ENCODE results near the gene GAL3ST1.

The GAL3ST1 gene

DNA sequence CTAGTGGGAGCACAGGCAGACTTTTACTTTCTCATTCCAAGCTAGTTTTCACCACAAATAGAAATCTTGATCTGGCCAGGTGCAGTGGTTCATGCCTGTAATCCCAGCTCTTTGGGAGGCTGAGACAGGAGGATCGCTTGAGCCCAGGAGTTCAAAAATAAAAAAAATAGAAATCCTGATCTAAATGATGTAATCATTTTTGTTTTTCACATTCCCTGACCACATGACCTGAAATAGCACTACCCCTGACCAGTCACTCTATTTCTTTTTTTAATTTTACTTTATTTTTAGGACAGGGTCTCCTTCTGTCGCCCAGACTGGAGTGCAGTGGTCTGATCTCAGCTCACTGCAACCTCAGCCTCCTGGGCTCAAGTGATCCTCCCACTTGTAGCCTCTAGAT lies 30.3 kb upstream of the GAL3ST1 start:
- Histone ChIP-seq H3K79me1 (replicated peaks; ENCODE audit: low read length, poor library complexity, severe bottlenecking) (peaks cover 1% of the 10 kb centered on the region), H3K18ac (ENCODE audit: low read depth in 1 of 2, low read length in 2 of 2) (no peak overlapping the region), H2AFZ (ENCODE audit: low read depth, low read length) (no peak overlapping the region), H3K27me3 (ENCODE audit: control insufficient read depth in 1 of 2, insufficient read depth in 1 of 2, low read length in 2 of 2) (no peaks in the 10 kb centered on the region), H4K8ac (ENCODE audit: low read length) (no peak overlapping the region), H3K23ac (ENCODE audit: low read length in 2 of 2) (no peak overlapping the region), H3K4ac (ENCODE audit: low read depth in 1 of 2, low read length in 2 of 2) (no peak overlapping the region), H3K36me3 (ENCODE audit: control insufficient read depth in 1 of 2, insufficient read depth in 2 of 2, low read depth in 1 of 2, low read length in 2 of 2) (no peaks in the 10 kb centered on the region), H3K9me3 (ENCODE audit: control insufficient read depth, low read length) (no peaks in the 10 kb centered on the region), H2BK15ac (ENCODE audit: low read depth, poor library complexity, severe bottlenecking) (no peak overlapping the region), H3K4me2 (ENCODE audit: low read length, poor library complexity, severe bottlenecking) (no peak overlapping the region), H2BK12ac (ENCODE audit: low read length in 2 of 2) (no peak overlapping the region), H3K14ac (ENCODE audit: low read length in 2 of 2) (no peak overlapping the region), H3K4me3 (ENCODE audit: insufficient read depth in 1 of 2, low read depth in 1 of 2, low read length in 2 of 2) (no peak overlapping the region), H3K4me1 (ENCODE audit: control insufficient read depth, insufficient read depth, low read depth, low read length) (peaks cover 25% of the 10 kb centered on the region), H3K27ac (ENCODE audit: low read length, poor library complexity, severe bottlenecking) (no peak overlapping the region), H2BK5ac (ENCODE audit: low read depth, low read length, poor library complexity, severe bottlenecking) (no peak overlapping the region), H2AK5ac (ENCODE audit: low read length, severe bottlenecking) (no peak overlapping the region), H3K9ac (ENCODE audit: low read length) (no peak overlapping the region), H2BK120ac (ENCODE audit: low read depth, low read length) (no peak overlapping the region), H4K91ac (ENCODE audit: low read length) (no peak overlapping the region)
- DNase-seq = no peak
- WGBS = 93% methylated on average over 1 of the region's 2 CpGs

DNA sequence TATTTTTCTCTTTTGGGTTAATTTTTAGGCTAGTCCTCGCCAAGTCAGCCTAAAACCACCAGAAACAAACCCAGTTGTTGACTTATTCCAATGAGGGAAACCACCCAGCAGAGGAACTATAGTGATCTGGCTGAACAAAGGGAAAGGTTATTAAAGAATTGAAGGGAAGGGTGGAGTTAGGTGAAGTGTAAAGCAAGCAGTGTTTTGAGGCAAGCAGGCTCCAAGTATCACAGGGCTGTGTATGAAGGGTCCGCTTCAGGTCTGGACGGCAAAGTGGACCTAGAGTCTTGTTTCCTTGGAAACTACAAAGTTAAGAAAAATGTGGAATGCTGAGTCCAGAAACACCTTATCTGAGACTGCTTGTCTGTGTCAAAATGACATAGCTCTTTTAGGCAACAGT lies 29.3 kb upstream of the GAL3ST1 start:
- 94% methylated on average over 2 of the region's 3 CpGs for whole genome bisulfite sequencing
- no peak overlapping the region for H2BK15ac ChIP-seq (ENCODE audit: low read depth, poor library complexity, severe bottlenecking)

DNA sequence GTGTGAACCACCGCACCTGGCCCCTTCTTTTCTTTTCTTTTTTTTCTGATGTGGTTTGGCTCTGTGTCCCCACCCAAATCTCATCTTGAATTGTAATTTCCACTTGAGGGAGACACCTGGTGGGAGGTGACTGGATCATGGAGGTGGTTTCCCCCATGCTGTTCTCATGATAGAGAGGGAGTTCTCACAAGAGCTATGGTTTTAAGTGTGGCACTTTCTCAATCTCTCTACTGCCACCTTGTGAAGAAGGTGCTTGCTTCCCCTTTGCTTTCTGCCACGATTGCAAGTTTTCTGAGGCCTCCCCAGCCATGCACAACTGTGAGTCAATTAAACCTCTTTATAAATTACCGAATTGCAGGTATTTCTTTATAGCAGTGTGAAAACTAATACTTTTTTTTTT lies 27.6 kb upstream of the GAL3ST1 start:
- H3K4ac ChIP-seq (ENCODE audit: low read depth in 1 of 2, low read length in 2 of 2) = no peak overlapping the region
- no peaks in the 10 kb centered on the region for H3K9me3 ChIP-seq (ENCODE audit: control insufficient read depth, low read length)
- no peak overlapping the region for H3K4me3 ChIP-seq (ENCODE audit: insufficient read depth in 1 of 2, low read depth in 1 of 2, low read length in 2 of 2)
- peak; percentile 41 for DNase-seq
- WGBS = 67% methylated on average over 2 of the region's 3 CpGs
- H2AK5ac ChIP-seq (ENCODE audit: low read length, severe bottlenecking) = no peak overlapping the region
- no peak overlapping the region for H4K8ac ChIP-seq (ENCODE audit: low read length)
- H3K36me3 ChIP-seq (ENCODE audit: control insufficient read depth in 1 of 2, insufficient read depth in 2 of 2, low read depth in 1 of 2, low read length in 2 of 2) = no peaks in the 10 kb centered on the region
- H3K4me1 ChIP-seq (ENCODE audit: control insufficient read depth, insufficient read depth, low read depth, low read length) = peaks cover 4% of the 10 kb centered on the region
- no peaks in the 10 kb centered on the region for H3K27me3 ChIP-seq (ENCODE audit: control insufficient read depth in 1 of 2, insufficient read depth in 1 of 2, low read length in 2 of 2)
- H3K27ac ChIP-seq (ENCODE audit: low read length, poor library complexity, severe bottlenecking) = no peak overlapping the region
- H3K18ac ChIP-seq (ENCODE audit: low read depth in 1 of 2, low read length in 2 of 2) = no peak overlapping the region
- H3K4me2 ChIP-seq (ENCODE audit: low read length, poor library complexity, severe bottlenecking) = no peak overlapping the region
- no peak overlapping the region for H2BK5ac ChIP-seq (ENCODE audit: low read depth, low read length, poor library complexity, severe bottlenecking)
- H4K91ac ChIP-seq (ENCODE audit: low read length) = no peak overlapping the region
- H2BK12ac ChIP-seq (ENCODE audit: low read length in 2 of 2) = no peak overlapping the region
- no peak overlapping the region for H3K14ac ChIP-seq (ENCODE audit: low read length in 2 of 2)
- H3K79me1 ChIP-seq (replicated peaks; ENCODE audit: low read length, poor library complexity, severe bottlenecking) = no peaks in the 10 kb centered on the region
- no peak overlapping the region for H3K9ac ChIP-seq (ENCODE audit: low read length)
- H2BK120ac ChIP-seq (ENCODE audit: low read depth, low read length) = no peak overlapping the region
- H2BK15ac ChIP-seq (ENCODE audit: low read depth, poor library complexity, severe bottlenecking) = no peak overlapping the region
- no peak overlapping the region for H3K23ac ChIP-seq (ENCODE audit: low read length in 2 of 2)
- H2AFZ ChIP-seq (ENCODE audit: low read depth, low read length) = no peak overlapping the region

More for the DNA sequence above, 29.3 kb upstream of the GAL3ST1 start:
- H2BK5ac ChIP-seq (ENCODE audit: low read depth, low read length, poor library complexity, severe bottlenecking) = no peak overlapping the region
- H3K4me2 ChIP-seq (ENCODE audit: low read length, poor library complexity, severe bottlenecking) = no peak overlapping the region
- H2BK120ac ChIP-seq (ENCODE audit: low read depth, low read length) = no peak overlapping the region
- H3K27me3 ChIP-seq (ENCODE audit: control insufficient read depth in 1 of 2, insufficient read depth in 1 of 2, low read length in 2 of 2) = no peaks in the 10 kb centered on the region
- H2BK12ac ChIP-seq (ENCODE audit: low read length in 2 of 2) = no peak overlapping the region
- no peaks in the 10 kb centered on the region for H3K9me3 ChIP-seq (ENCODE audit: control insufficient read depth, low read length)
- peaks cover 21% of the 10 kb centered on the region for H3K4me1 ChIP-seq (ENCODE audit: control insufficient read depth, insufficient read depth, low read depth, low read length)
- H3K4me3 ChIP-seq (ENCODE audit: insufficient read depth in 1 of 2, low read depth in 1 of 2, low read length in 2 of 2) = no peak overlapping the region
- H4K8ac ChIP-seq (ENCODE audit: low read length) = no peak overlapping the region
- no peak for DNase-seq
- H3K27ac ChIP-seq (ENCODE audit: low read length, poor library complexity, severe bottlenecking) = no peak overlapping the region
- no peak overlapping the region for H2AFZ ChIP-seq (ENCODE audit: low read depth, low read length)
- no peak overlapping the region for H2AK5ac ChIP-seq (ENCODE audit: low read length, severe bottlenecking)
- no peak overlapping the region for H3K18ac ChIP-seq (ENCODE audit: low read depth in 1 of 2, low read length in 2 of 2)
- no peak overlapping the region for H3K14ac ChIP-seq (ENCODE audit: low read length in 2 of 2)
- H3K4ac ChIP-seq (ENCODE audit: low read depth in 1 of 2, low read length in 2 of 2) = no peak overlapping the region
- H3K79me1 ChIP-seq (replicated peaks; ENCODE audit: low read length, poor library complexity, severe bottlenecking) = peaks cover 1% of the 10 kb centered on the region
- H4K91ac ChIP-seq (ENCODE audit: low read length) = no peak overlapping the region
- H3K36me3 ChIP-seq (ENCODE audit: control insufficient read depth in 1 of 2, insufficient read depth in 2 of 2, low read depth in 1 of 2, low read length in 2 of 2) = no peaks in the 10 kb centered on the region
- H3K9ac ChIP-seq (ENCODE audit: low read length) = no peak overlapping the region
- H3K23ac ChIP-seq (ENCODE audit: low read length in 2 of 2) = no peak overlapping the region

DNA sequence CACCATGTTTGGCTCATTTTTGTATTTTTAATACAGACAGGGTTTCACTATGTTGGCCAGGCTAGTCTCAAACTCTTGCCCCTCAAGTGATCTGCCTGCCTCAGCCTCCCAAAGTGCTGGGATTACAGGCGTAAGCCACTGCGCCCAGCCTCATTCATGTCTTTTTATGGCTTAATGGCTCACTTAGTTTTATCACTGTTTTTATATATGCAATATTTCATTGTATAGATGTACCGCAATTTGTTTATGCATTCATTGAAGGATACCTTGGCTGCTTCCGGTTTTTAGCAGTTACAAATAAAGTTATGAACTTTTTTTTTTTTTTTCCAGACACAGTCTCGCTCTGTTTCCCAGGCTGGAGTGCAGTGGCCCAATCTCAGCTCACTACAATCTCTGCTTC lies 27.0 kb upstream of the GAL3ST1 start:
- Histone ChIP-seq H3K4ac (ENCODE audit: low read depth in 1 of 2, low read length in 2 of 2) (no peak overlapping the region), H3K9me3 (ENCODE audit: control insufficient read depth, low read length) (no peaks in the 10 kb centered on the region), H3K14ac (ENCODE audit: low read length in 2 of 2) (no peak overlapping the region), H3K4me3 (ENCODE audit: insufficient read depth in 1 of 2, low read depth in 1 of 2, low read length in 2 of 2) (no peak overlapping the region), H3K27ac (ENCODE audit: low read length, poor library complexity, severe bottlenecking) (no peak overlapping the region), H3K4me2 (ENCODE audit: low read length, poor library complexity, severe bottlenecking) (no peak overlapping the region), H4K91ac (ENCODE audit: low read length) (no peak overlapping the region), H3K27me3 (ENCODE audit: control insufficient read depth in 1 of 2, insufficient read depth in 1 of 2, low read length in 2 of 2) (no peaks in the 10 kb centered on the region), H4K8ac (ENCODE audit: low read length) (no peak overlapping the region), H2BK120ac (ENCODE audit: low read depth, low read length) (no peak overlapping the region), H3K36me3 (ENCODE audit: control insufficient read depth in 1 of 2, insufficient read depth in 2 of 2, low read depth in 1 of 2, low read length in 2 of 2) (no peaks in the 10 kb centered on the region), H3K23ac (ENCODE audit: low read length in 2 of 2) (no peak overlapping the region), H3K9ac (ENCODE audit: low read length) (no peak overlapping the region), H3K79me1 (replicated peaks; ENCODE audit: low read length, poor library complexity, severe bottlenecking) (no peaks in the 10 kb centered on the region), H2BK12ac (ENCODE audit: low read length in 2 of 2) (no peak overlapping the region), H2AFZ (ENCODE audit: low read depth, low read length) (no peak overlapping the region), H3K4me1 (ENCODE audit: control insufficient read depth, insufficient read depth, low read depth, low read length) (peaks cover 2% of the 10 kb centered on the region), H2AK5ac (ENCODE audit: low read length, severe bottlenecking) (no peak overlapping the region), H2BK5ac (ENCODE audit: low read depth, low read length, poor library complexity, severe bottlenecking) (no peak overlapping the region), H2BK15ac (ENCODE audit: low read depth, poor library complexity, severe bottlenecking) (no peak overlapping the region), H3K18ac (ENCODE audit: low read depth in 1 of 2, low read length in 2 of 2) (no peak overlapping the region)
- DNase-seq = no peak
- WGBS = 93% methylated on average over 3 of the region's 5 CpGs

Data from mesenchymal stem cell (in vitro differentiated cells and primary cell).